GM21825 (cell line): ENCODE measurements around the gene ABCG1.

Experiments used
- ATAC-seq: cut with Tn5 transposase; IDR thresholded peaks from one replicate; pipeline ENCODE4 v1.9.1; 2021; ENCODE audit warnings: mild to moderate bottlenecking, moderate library complexity; ENCODE audit not compliant: unreplicated experiment

The ABCG1 gene

DNA sequence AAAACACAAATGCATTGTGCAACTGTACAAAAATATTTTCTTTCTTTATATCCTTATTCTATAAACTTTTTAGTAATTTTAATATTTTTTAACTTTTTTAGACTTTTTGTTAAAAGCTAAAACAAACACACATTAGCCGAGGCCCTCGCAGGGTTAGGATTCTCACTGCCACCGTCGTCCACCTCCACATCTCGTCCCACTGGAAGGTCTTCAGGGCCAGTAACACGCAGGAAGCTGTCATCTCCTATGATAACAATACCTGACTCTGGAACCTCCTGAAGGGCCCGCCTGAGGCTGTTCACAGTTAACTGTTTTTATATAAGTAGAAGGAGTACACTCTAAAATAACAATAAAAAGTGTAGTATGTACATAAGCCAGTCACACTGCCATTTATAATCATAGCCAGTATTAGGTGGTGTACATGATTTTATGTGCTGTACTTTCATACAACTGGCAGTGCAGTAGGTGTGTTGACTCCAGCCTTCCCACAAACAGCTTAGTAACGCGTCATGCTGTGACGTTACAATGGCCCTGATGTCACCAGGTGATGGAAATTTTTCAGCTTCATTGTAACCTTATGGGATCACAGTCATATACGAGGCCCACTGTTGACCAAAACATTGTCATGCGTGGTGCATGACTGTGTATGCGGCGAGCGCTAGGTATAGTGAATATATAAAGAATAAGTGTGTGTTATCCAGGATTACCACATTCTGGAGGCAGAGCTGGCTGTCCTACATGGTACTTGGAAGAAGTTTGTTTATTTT is 123.0 kb downstream of the ABCG1 start:
- no peak for ATAC-seq

DNA sequence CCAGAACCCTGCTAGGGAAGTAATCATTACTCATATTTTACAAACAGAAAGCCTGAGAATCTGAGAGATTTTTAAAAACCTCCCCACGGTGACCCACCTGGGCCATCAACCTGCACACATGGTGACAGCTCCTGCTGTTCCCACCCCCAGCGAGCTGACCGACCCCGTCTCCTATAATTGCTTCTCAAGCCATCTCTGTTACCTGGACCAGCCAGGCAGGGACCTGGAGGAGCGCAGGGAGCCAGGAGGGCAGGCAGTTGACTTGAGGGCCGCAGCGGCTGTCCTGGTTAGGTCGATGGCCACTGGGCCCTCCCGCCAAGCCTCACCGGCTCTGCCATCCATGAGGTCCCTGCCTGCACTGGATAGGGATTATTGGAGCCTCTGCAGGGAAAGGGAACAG is 124.2 kb downstream of the ABCG1 start:
- ATAC-seq: no peak

DNA sequence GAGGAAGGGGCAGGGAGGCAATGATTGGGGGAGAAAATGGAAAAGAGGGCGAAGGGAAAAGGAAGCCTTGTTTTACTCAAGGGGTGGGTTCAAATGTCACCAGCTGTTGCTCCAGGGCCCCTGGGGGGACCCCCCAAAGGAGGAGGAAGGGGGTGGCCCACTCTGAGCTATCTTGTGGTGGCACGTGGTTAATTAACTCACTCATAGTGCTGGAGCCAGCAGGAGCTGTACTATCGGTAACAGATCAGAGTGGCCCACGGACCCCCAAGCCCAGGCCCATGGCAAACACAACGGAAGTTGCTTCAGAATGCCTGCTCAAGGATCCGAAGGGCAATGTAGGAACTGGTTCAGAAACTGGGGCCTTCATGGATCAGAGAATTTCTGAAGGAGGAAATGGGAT is 124.6 kb downstream of the ABCG1 start:
- ATAC-seq: no peak

DNA sequence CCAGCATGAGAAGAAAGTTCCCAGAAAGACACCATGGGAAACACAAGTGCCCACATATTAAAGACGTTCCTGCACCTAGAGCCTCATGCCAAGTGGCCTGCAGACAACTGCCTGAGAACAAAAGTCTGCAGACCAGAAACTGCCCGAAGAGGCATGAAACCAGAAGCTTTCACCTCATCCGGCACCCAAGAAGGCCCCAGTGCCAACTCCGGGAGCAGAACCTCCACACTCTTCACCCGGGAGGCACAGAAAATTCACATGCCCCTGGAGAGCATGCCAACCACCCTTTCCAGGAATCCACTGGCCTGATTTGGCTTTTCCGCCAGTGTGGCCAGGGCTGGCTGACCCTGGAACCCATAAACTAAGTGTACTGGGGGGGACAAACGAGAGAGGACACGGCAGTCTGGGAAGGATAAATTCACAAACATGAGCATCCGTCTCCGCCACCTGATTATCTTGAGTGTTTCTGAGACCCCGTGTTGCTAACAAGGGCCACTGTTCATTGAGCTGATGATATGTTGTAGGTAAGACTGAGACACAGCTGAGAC is 125.1 kb downstream of the ABCG1 start:
- ATAC-seq: no peak

DNA sequence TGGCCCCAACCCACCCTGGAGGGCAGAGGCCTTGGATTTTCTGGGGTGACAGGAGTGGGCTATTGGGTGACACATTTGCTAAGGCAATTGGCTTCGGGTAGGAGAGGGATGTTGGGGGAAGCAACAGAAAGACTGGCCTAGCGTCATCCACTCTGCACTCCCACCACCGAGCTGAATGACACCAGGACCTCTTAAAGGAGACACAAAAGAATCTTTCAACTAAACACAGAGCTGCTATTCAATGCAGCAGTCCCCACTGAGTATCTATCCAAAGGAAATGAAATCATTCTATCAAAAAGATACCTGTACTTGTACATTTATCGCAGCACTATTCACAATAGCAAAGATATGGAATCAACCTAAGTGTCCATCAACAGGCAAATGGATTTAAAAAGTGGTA is 125.7 kb downstream of the ABCG1 start:
- no peak for ATAC-seq

DNA sequence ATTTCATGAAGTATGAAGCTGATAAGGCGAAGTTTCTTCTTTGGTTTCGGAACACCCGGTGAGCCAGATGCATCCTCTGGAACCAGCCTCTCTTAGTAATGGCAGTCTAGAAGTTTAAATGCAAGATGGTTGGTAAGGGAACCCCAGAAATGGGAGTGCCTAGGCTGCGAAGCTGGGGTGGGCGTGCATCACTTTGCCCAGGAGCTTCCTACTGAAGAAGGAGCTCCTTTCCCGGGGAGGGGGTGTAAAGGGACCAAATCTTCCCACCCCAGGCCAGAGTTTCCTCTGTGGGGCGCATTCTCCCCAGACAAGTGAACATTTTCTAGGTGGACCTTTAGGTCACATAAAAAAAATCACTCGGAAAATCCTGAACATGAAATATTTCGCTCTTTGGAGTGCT is 127.5 kb downstream of the ABCG1 start:
- no peak for ATAC-seq
